Lower leg skin (tissue), 3 donors: ENCODE results near the gene MICAL2.

Experiments
- POLR2A ChIP-seq, 2 donors: fragments of 450-650 bp; IDR thresholded peaks; one replicate each; pipeline ENCODE4 v1.6.1; 2016 to 2017; ENCODE audit warnings: antibody characterized with exemption in 2 of 2, mild to moderate bottlenecking in 1 of 2, moderate library complexity in 1 of 2
- TF ChIP-seq, protein P1 (sequence below), 3 donors: fragments of 450-650 bp; IDR thresholded peaks; one replicate each; pipeline ENCODE4 v1.5.1; 2016; ENCODE audit warnings: antibody characterized with exemption in 3 of 3, mild to moderate bottlenecking in 3 of 3, moderate library complexity in 2 of 3

- TF ChIP-seq, protein P1, sequence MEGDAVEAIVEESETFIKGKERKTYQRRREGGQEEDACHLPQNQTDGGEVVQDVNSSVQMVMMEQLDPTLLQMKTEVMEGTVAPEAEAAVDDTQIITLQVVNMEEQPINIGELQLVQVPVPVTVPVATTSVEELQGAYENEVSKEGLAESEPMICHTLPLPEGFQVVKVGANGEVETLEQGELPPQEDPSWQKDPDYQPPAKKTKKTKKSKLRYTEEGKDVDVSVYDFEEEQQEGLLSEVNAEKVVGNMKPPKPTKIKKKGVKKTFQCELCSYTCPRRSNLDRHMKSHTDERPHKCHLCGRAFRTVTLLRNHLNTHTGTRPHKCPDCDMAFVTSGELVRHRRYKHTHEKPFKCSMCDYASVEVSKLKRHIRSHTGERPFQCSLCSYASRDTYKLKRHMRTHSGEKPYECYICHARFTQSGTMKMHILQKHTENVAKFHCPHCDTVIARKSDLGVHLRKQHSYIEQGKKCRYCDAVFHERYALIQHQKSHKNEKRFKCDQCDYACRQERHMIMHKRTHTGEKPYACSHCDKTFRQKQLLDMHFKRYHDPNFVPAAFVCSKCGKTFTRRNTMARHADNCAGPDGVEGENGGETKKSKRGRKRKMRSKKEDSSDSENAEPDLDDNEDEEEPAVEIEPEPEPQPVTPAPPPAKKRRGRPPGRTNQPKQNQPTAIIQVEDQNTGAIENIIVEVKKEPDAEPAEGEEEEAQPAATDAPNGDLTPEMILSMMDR (IDR thresholded peaks at IDR 0.05): no peak
- no peak for TF ChIP-seq POLR2A (IDR thresholded peaks at IDR 0.05)
These were observed 137.3 kb downstream of the MICAL2 start for GRCh38 chr11:12247543-12248254.
